Measurements from ENCODE around the gene CDH16. TPM values are rescaled to one million over a fixed set of nuclear protein-coding genes. Genes with fewer than 3 reads are reported as not detected.

The CDH16 gene
- total RNA-seq, 1 experiment from 2014 or later: not detected

DNA sequence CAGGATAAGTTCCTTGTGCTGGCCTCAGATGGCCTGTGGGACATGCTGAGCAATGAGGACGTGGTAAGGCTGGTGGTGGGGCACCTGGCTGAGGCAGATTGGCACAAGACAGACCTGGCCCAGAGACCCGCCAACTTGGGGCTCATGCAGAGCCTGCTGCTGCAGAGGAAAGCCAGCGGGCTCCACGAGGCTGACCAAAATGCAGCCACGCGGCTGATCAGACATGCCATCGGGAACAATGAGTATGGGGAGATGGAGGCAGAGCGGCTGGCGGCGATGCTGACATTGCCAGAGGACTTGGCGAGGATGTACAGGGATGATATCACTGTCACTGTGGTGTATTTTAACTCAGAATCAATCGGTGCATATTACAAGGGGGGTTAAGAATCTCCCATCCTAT lies 33.2 kb downstream of the CDH16 start:
- Histone ChIP-seq H3K27ac (ENCODE audit: low read depth, low read length, poor library complexity, severe bottlenecking) (no peak overlapping the region), H3K4me1 (ENCODE audit: insufficient read depth, low read length, poor library complexity, severe bottlenecking) (peaks cover 12% of the 10 kb centered on the region), H3K36me3 (ENCODE audit: insufficient read depth, low read length, poor library complexity, severe bottlenecking) (peaks cover 47% of the 10 kb centered on the region), H3K9me3 (ENCODE audit: low read depth, low read length, poor library complexity, severe bottlenecking) (no peaks in the 10 kb centered on the region), H3K4me3 (ENCODE audit: low read depth, low read length, poor library complexity, severe bottlenecking) (no peak overlapping the region), H3K27me3 (replicated peaks; ENCODE audit: insufficient read depth, low read depth, low read length, poor library complexity) (no peaks in the 10 kb centered on the region)
- BruUV-seq (replicated peaks): no TSS peak
- intact Hi-C loops (cut with micrococcal nuclease; ENCODE audit: unreplicated experiment): no loop called here
- no peak for DNase-seq (ENCODE audit: low spot score)
- ChIA-PET CTCF (no interaction called here), POLR2A (ENCODE audit: low non-redundant PET) (no interaction called here)
- TF ChIP-seq EZH2 (IDR thresholded peaks at IDR 0.05; ENCODE audit: borderline replicate concordance, low read depth, low read length, poor library complexity, severe bottlenecking): no peak
- TF ChIP-seq, protein P1, sequence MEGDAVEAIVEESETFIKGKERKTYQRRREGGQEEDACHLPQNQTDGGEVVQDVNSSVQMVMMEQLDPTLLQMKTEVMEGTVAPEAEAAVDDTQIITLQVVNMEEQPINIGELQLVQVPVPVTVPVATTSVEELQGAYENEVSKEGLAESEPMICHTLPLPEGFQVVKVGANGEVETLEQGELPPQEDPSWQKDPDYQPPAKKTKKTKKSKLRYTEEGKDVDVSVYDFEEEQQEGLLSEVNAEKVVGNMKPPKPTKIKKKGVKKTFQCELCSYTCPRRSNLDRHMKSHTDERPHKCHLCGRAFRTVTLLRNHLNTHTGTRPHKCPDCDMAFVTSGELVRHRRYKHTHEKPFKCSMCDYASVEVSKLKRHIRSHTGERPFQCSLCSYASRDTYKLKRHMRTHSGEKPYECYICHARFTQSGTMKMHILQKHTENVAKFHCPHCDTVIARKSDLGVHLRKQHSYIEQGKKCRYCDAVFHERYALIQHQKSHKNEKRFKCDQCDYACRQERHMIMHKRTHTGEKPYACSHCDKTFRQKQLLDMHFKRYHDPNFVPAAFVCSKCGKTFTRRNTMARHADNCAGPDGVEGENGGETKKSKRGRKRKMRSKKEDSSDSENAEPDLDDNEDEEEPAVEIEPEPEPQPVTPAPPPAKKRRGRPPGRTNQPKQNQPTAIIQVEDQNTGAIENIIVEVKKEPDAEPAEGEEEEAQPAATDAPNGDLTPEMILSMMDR (conservative IDR thresholded peaks at IDR 0.05; ENCODE audit: low read depth, low read length): no peak

DNA sequence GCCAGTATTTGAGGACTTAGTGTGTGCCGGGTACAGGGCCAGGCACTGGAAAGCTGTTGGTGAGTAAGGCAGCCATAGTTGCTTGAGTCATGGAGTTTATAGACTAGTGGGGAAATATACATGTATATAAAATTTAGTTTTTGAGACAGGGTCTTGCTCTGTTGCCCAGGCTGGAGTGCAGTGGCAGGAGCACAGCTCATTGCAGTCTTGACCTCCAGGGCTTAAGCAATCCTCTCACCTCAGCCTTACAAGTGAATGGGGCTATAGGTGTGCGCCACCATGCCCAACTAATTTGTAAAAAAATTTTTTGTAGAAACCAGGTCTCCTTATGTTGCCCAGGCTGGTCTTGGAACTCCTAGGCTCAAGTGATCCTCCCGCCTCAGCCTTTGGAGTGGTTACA lies 36.0 kb downstream of the CDH16 start:
- Histone ChIP-seq H3K36me3 (ENCODE audit: insufficient read depth, low read length, poor library complexity, severe bottlenecking) (peaks cover 40% of the 10 kb centered on the region), H3K27ac (ENCODE audit: low read depth, low read length, poor library complexity, severe bottlenecking) (no peak overlapping the region), H3K4me1 (ENCODE audit: insufficient read depth, low read length, poor library complexity, severe bottlenecking) (peaks cover 12% of the 10 kb centered on the region), H3K4me3 (ENCODE audit: low read depth, low read length, poor library complexity, severe bottlenecking) (no peak overlapping the region), H3K27me3 (replicated peaks; ENCODE audit: insufficient read depth, low read depth, low read length, poor library complexity) (no peaks in the 10 kb centered on the region), H3K9me3 (ENCODE audit: low read depth, low read length, poor library complexity, severe bottlenecking) (no peaks in the 10 kb centered on the region)
- intact Hi-C loops (cut with micrococcal nuclease; ENCODE audit: unreplicated experiment): no loop called here
- BruUV-seq (replicated peaks): no TSS peak
- TF ChIP-seq, protein P1 (conservative IDR thresholded peaks at IDR 0.05; ENCODE audit: low read depth, low read length): no peak
- TF ChIP-seq EZH2 (IDR thresholded peaks at IDR 0.05; ENCODE audit: borderline replicate concordance, low read depth, low read length, poor library complexity, severe bottlenecking): no peak
- no peak for DNase-seq (ENCODE audit: low spot score)
- CTCF ChIA-PET: interaction anchor here (2.0 kb wide), 1 partner anchor 10 kb away, joined by 12 read pairs; no protein-coding TSS in a partner anchor
- POLR2A ChIA-PET (ENCODE audit: low non-redundant PET): no interaction called here

DNA sequence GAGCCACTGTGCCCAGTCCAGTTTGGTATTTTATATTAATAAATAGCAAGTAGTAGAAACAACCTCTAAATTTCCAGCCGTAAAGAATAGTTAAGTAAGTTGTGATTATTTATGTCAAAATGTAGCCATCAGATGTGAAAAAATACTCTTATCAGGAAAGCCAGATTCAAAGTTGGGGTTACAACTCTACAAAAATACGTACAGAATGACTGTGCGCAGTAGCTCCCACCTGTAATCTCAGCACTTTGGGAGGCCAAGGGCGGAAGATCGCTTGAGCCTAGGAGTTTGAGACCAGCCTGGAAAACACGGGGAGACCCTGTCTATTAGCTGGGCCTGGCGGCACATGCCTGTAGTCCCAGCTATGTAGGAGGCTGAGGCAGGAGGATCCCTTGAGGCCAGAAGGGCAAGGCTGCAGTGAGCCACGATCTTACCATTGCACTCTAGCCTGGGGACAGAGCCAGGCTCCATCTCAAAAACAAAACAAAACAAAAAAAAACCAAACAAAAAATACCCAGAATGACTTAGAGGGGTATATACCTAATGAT lies 36.6 kb downstream of the CDH16 start:
- ChIA-PET POLR2A (ENCODE audit: low non-redundant PET) (no interaction called here), CTCF (interaction anchor here (2.0 kb wide), 1 partner anchor 9 kb away, joined by 12 read pairs; no protein-coding TSS in a partner anchor)
- Histone ChIP-seq H3K27ac (ENCODE audit: low read depth, low read length, poor library complexity, severe bottlenecking) (no peak overlapping the region), H3K4me1 (ENCODE audit: insufficient read depth, low read length, poor library complexity, severe bottlenecking) (peaks cover 8% of the 10 kb centered on the region), H3K4me3 (ENCODE audit: low read depth, low read length, poor library complexity, severe bottlenecking) (peak overlapping the region; percentile 96), H3K27me3 (replicated peaks; ENCODE audit: insufficient read depth, low read depth, low read length, poor library complexity) (no peaks in the 10 kb centered on the region), H3K9me3 (ENCODE audit: low read depth, low read length, poor library complexity, severe bottlenecking) (no peaks in the 10 kb centered on the region), H3K36me3 (ENCODE audit: insufficient read depth, low read length, poor library complexity, severe bottlenecking) (peaks cover 35% of the 10 kb centered on the region)
- intact Hi-C loops (cut with micrococcal nuclease; ENCODE audit: unreplicated experiment): no loop called here
- TF ChIP-seq, protein P1 (conservative IDR thresholded peaks at IDR 0.05; ENCODE audit: low read depth, low read length): no peak
- BruUV-seq (replicated peaks): no TSS peak
- DNase-seq (ENCODE audit: low spot score): no peak

Measured in A673 (cell line).